ENCODE results near the gene SLC9A5.

Gene SLC9A5

GRCh38 chr16:67281536-67282446, 33.0 kb downstream of the SLC9A5 start:
- H3K27me3 ChIP-seq (ENCODE audit: insufficient read depth, low read length, poor library complexity) = no peaks in the 10 kb centered on the region

GRCh38 chr16:67282447-67282805, 33.6 kb downstream of the SLC9A5 start:
- Histone ChIP-seq H2BK15ac (replicated peaks; ENCODE audit: low read depth) (no peak overlapping the region), H4K5ac (ENCODE audit: low read length) (no peak overlapping the region), H2AK5ac (ENCODE audit: low read length) (no peak overlapping the region), H4K8ac (ENCODE audit: low read depth, low read length) (no peak overlapping the region), H3K4me2 (ENCODE audit: low read length) (no peak overlapping the region), H2BK120ac (ENCODE audit: low read depth, low read length) (no peak overlapping the region), H3K79me2 (ENCODE audit: control insufficient read depth, insufficient read depth, low read length) (no peaks in the 10 kb centered on the region), H3K23ac (ENCODE audit: low read length) (no peak overlapping the region), H3K4ac (ENCODE audit: low read depth, low read length) (no peak overlapping the region), H3K27me3 (ENCODE audit: insufficient read depth, low read length, poor library complexity) (no peaks in the 10 kb centered on the region), H3K56ac (ENCODE audit: low read length) (no peak overlapping the region), H3K18ac (ENCODE audit: low read length) (no peak overlapping the region), H3K27ac (ENCODE audit: low read depth, low read length) (no peak overlapping the region), H3K4me3 (ENCODE audit: low read length) (no peak overlapping the region), H3K79me1 (ENCODE audit: low read length) (no peaks in the 10 kb centered on the region), H3K36me3 (ENCODE audit: control insufficient read depth, insufficient read depth, low read length) (no peaks in the 10 kb centered on the region), H2BK5ac (ENCODE audit: low read length) (no peak overlapping the region), H3K9ac (ENCODE audit: low read length) (no peak overlapping the region), H3K4me1 (ENCODE audit: control insufficient read depth, low read depth, low read length) (no peaks in the 10 kb centered on the region)
- WGBS (ENCODE audit: extremely low coverage, insufficient coverage, low lambda C conversion rate) = no CpG with 5 or more reads among the region's 10 CpGs
- DNase-seq = no peak

More at GRCh38 chr16:67281536-67282446, 33.0 kb downstream of the SLC9A5 start:
- Histone ChIP-seq H3K4me1 (ENCODE audit: control insufficient read depth, low read depth, low read length) (no peaks in the 10 kb centered on the region), H3K4me2 (ENCODE audit: low read length) (no peak overlapping the region), H3K27ac (ENCODE audit: low read depth, low read length) (no peak overlapping the region), H4K8ac (ENCODE audit: low read depth, low read length) (no peak overlapping the region), H3K18ac (ENCODE audit: low read length) (no peak overlapping the region), H3K79me2 (ENCODE audit: control insufficient read depth, insufficient read depth, low read length) (no peaks in the 10 kb centered on the region), H3K79me1 (ENCODE audit: low read length) (no peaks in the 10 kb centered on the region), H2BK5ac (ENCODE audit: low read length) (no peak overlapping the region), H3K4ac (ENCODE audit: low read depth, low read length) (no peak overlapping the region), H3K56ac (ENCODE audit: low read length) (no peak overlapping the region), H3K9ac (ENCODE audit: low read length) (no peak overlapping the region), H3K23ac (ENCODE audit: low read length) (no peak overlapping the region), H2AK5ac (ENCODE audit: low read length) (no peak overlapping the region), H4K5ac (ENCODE audit: low read length) (no peak overlapping the region), H3K36me3 (ENCODE audit: control insufficient read depth, insufficient read depth, low read length) (no peaks in the 10 kb centered on the region), H2BK120ac (ENCODE audit: low read depth, low read length) (no peak overlapping the region), H3K4me3 (ENCODE audit: low read length) (no peak overlapping the region), H2BK15ac (replicated peaks; ENCODE audit: low read depth) (no peak overlapping the region)
- no CpG with 5 or more reads among the region's 14 CpGs for WGBS (ENCODE audit: extremely low coverage, insufficient coverage, low lambda C conversion rate)
- no peak for DNase-seq

GRCh38 chr16:67283039-67283825, 34.5 kb downstream of the SLC9A5 start:
- peak; percentile 70 for DNase-seq

GRCh38 chr16:67283826-67284555, 35.2 kb downstream of the SLC9A5 start:
- no peak overlapping the region for H3K4me2 ChIP-seq (ENCODE audit: low read length)
- no peak overlapping the region for H3K27ac ChIP-seq (ENCODE audit: low read depth, low read length)
- H4K8ac ChIP-seq (ENCODE audit: low read depth, low read length) = no peak overlapping the region
- no peak overlapping the region for H3K18ac ChIP-seq (ENCODE audit: low read length)
- H2BK5ac ChIP-seq (ENCODE audit: low read length) = no peak overlapping the region
- no peak overlapping the region for H3K56ac ChIP-seq (ENCODE audit: low read length)
- H2AK5ac ChIP-seq (ENCODE audit: low read length) = no peak overlapping the region
- H3K79me2 ChIP-seq (ENCODE audit: control insufficient read depth, insufficient read depth, low read length) = no peaks in the 10 kb centered on the region
- H3K4me3 ChIP-seq (ENCODE audit: low read length) = no peak overlapping the region
- H4K5ac ChIP-seq (ENCODE audit: low read length) = no peak overlapping the region
- no peak for DNase-seq
- no peaks in the 10 kb centered on the region for H3K79me1 ChIP-seq (ENCODE audit: low read length)
- no peaks in the 10 kb centered on the region for H3K36me3 ChIP-seq (ENCODE audit: control insufficient read depth, insufficient read depth, low read length)
- H3K27me3 ChIP-seq (ENCODE audit: insufficient read depth, low read length, poor library complexity) = no peaks in the 10 kb centered on the region
- H2BK15ac ChIP-seq (replicated peaks; ENCODE audit: low read depth) = no peak overlapping the region
- H3K4ac ChIP-seq (ENCODE audit: low read depth, low read length) = no peak overlapping the region
- H2BK120ac ChIP-seq (ENCODE audit: low read depth, low read length) = no peak overlapping the region
- no CpG with 5 or more reads among the region's 21 CpGs for WGBS (ENCODE audit: extremely low coverage, insufficient coverage, low lambda C conversion rate)
- no peak overlapping the region for H3K23ac ChIP-seq (ENCODE audit: low read length)
- H3K4me1 ChIP-seq (ENCODE audit: control insufficient read depth, low read depth, low read length) = no peaks in the 10 kb centered on the region
- no peak overlapping the region for H3K9ac ChIP-seq (ENCODE audit: low read length)

More at GRCh38 chr16:67283039-67283825, 34.5 kb downstream of the SLC9A5 start:
- Histone ChIP-seq H3K79me2 (ENCODE audit: control insufficient read depth, insufficient read depth, low read length) (no peaks in the 10 kb centered on the region), H3K4ac (ENCODE audit: low read depth, low read length) (no peak overlapping the region), H3K36me3 (ENCODE audit: control insufficient read depth, insufficient read depth, low read length) (no peaks in the 10 kb centered on the region), H4K8ac (ENCODE audit: low read depth, low read length) (no peak overlapping the region), H3K27me3 (ENCODE audit: insufficient read depth, low read length, poor library complexity) (no peaks in the 10 kb centered on the region), H2BK15ac (replicated peaks; ENCODE audit: low read depth) (no peak overlapping the region), H3K23ac (ENCODE audit: low read length) (no peak overlapping the region), H2BK120ac (ENCODE audit: low read depth, low read length) (no peak overlapping the region), H3K9ac (ENCODE audit: low read length) (no peak overlapping the region), H3K27ac (ENCODE audit: low read depth, low read length) (no peak overlapping the region), H3K56ac (ENCODE audit: low read length) (no peak overlapping the region), H3K4me3 (ENCODE audit: low read length) (no peak overlapping the region), H3K79me1 (ENCODE audit: low read length) (no peaks in the 10 kb centered on the region), H3K18ac (ENCODE audit: low read length) (no peak overlapping the region), H2AK5ac (ENCODE audit: low read length) (no peak overlapping the region), H3K4me1 (ENCODE audit: control insufficient read depth, low read depth, low read length) (no peaks in the 10 kb centered on the region), H4K5ac (ENCODE audit: low read length) (no peak overlapping the region), H2BK5ac (ENCODE audit: low read length) (no peak overlapping the region), H3K4me2 (ENCODE audit: low read length) (no peak overlapping the region)
- no CpG with 5 or more reads among the region's 7 CpGs for WGBS (ENCODE audit: extremely low coverage, insufficient coverage, low lambda C conversion rate)

DNA sequence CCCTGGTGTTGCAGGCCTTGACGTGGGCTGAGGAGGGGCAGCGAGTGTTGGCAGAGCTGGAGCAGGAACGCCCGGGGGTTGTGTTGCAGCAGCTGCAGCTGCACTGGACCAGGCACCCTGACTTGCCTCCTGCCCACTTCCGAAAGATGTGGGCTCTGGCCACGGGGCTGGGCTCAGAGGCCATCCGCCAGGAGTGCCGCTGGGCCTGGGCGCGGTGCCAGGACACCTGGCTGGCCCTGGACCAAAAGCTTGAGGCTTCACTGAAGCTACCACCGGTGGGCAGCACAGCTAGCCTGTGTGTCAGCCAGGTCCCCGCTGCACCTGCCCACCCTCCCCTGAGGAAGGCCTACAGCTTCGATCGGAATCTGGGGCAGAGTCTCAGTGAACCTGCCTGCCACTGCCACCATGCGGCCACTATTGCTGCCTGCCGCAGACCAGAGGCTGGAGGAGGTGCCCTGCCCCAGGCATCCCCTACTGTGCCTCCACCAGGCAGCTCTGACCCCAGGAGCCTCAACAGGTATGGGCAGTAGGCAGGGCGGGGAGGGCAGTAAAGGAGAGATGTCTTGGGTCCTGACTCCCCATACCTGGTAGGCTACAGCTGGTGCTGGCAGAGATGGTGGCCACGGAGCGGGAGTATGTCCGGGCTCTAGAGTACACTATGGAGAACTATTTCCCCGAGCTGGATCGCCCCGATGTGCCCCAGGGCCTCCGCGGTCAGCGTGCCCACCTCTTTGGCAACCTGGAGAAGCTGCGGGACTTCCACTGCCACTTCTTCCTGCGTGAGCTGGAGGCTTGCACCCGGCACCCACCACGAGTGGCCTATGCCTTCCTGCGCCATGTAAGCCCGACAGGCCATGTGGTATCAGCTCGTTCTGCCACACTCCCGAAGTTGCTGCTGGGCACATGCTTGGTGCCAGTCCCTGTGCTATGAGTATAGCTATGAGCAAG, 36.2 kb downstream of the SLC9A5 start:
- Histone ChIP-seq H2BK120ac (ENCODE audit: low read depth, low read length) (no peak overlapping the region), H2BK15ac (replicated peaks; ENCODE audit: low read depth) (no peak overlapping the region), H3K4ac (ENCODE audit: low read depth, low read length) (no peak overlapping the region), H3K9ac (ENCODE audit: low read length) (no peak overlapping the region), H2AK5ac (ENCODE audit: low read length) (no peak overlapping the region), H3K27ac (ENCODE audit: low read depth, low read length) (no peak overlapping the region), H3K4me3 (ENCODE audit: low read length) (no peak overlapping the region), H3K56ac (ENCODE audit: low read length) (no peak overlapping the region), H4K8ac (ENCODE audit: low read depth, low read length) (no peak overlapping the region), H3K4me1 (ENCODE audit: control insufficient read depth, low read depth, low read length) (no peaks in the 10 kb centered on the region), H3K18ac (ENCODE audit: low read length) (no peak overlapping the region), H3K36me3 (ENCODE audit: control insufficient read depth, insufficient read depth, low read length) (no peaks in the 10 kb centered on the region), H3K23ac (ENCODE audit: low read length) (no peak overlapping the region), H3K27me3 (ENCODE audit: insufficient read depth, low read length, poor library complexity) (no peaks in the 10 kb centered on the region), H3K4me2 (ENCODE audit: low read length) (no peak overlapping the region), H2BK5ac (ENCODE audit: low read length) (no peak overlapping the region), H4K5ac (ENCODE audit: low read length) (no peak overlapping the region), H3K79me1 (ENCODE audit: low read length) (no peaks in the 10 kb centered on the region), H3K79me2 (ENCODE audit: control insufficient read depth, insufficient read depth, low read length) (no peaks in the 10 kb centered on the region)
- WGBS (ENCODE audit: extremely low coverage, insufficient coverage, low lambda C conversion rate) = no CpG with 5 or more reads among the region's 34 CpGs
- DNase-seq = peak; percentile 85

Data from mesendoderm (in vitro differentiated cells).